GM21619 (cell line): Measurements from ENCODE around the gene ROCK2.
"Not testable (repeated sequence)": the region's sequence is repeated elsewhere in the genome, so short reads cannot be mapped to it uniquely, and the experiment has no call there.

Experiments used
- ATAC-seq: cut with Tn5 transposase; IDR thresholded peaks from one replicate; pipeline ENCODE4 v1.9.1; 2021; ENCODE audit not compliant: unreplicated experiment

ROCK2 gene

DNA sequence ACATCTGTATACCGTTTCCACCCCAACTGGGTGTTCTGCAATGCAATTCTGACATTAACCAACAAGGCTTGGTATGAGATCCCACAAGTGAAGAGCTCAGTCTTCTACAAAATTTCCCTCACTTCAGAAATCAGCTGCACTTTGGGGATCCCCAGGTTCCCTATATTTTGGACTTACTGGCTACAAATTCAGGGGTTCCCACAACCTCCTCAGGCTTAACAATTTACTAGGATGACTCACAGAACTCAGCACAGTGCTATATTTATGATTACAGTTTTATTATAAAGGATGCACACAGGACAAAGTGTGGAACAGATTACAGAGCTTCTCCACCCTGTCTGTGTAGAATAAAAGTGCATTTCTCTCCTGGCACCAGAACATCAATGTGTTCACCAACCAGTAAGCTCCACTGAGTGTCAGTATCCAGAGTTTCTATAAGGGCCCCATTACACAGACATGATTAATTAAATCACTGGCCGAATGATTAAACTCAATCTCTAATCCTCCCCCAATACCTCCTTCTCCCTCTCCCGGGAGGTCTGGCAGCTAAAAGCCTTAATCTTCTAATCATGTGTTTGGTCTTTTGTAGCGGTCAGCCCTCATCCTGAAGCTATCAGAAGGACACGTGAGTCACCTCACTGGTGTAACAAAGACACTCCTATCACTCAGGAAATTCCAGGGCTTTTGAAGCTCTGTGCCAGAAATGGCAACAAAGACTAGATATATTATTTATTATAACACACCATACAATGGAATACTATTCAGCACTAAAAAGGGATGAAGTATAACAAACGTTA is 104.6 kb downstream of the ROCK2 start:
- no peak for ATAC-seq

DNA sequence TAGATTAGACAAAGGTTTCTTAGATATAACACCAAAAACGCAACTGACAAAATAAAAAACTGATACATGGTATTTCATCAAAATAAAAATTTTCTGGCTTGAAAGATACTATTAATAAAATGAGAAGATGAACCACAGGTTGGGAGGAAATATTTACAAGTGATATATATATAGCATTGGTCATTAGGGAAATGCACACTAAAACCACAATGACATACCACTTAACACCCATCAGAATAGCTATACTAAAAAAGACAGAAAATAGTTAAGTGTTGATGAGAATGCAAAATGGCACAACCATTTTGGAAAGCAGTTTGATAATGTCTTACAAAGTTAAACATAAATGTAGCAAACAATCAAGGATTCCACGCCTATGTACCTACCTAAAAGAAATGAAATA is 105.3 kb downstream of the ROCK2 start:
- no peak for ATAC-seq

DNA sequence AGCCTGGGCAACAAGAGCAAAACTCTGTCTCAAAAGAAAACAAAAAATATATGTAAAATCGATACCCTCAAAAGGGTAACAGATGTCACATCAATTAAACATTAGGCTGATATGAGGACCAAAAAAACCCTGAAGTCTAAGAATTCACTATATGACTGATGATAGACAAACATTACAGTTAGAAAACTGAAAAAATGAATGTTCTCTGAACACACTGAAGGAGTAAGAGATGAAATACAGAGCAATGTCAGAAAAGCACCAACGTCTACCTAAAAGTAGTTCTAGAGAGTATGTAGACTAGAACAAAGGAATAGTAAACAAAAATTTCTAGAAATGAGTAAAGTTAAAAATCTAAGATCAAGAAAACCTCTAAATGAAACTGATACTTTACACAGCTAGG is 107.3 kb downstream of the ROCK2 start:
- ATAC-seq, result no peak

DNA sequence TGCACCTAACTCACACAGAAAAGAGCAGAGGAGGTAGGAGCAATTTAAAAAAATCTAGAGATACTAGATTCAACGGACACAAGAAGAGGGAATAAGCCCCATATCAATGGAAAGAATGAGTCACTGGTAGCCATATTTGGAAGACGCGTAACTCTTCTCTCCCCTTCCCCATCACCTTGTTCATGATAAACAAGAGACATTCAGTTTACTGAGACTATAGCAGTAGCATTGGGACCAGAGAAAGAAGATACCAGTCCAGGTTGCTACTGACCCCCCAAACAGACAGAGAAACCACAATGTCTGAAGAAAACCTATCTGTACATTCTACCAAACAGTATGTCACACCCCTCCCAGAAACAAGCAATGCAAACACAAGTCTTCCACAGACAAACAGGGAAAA is 108.1 kb downstream of the ROCK2 start:
- no peak for ATAC-seq

DNA sequence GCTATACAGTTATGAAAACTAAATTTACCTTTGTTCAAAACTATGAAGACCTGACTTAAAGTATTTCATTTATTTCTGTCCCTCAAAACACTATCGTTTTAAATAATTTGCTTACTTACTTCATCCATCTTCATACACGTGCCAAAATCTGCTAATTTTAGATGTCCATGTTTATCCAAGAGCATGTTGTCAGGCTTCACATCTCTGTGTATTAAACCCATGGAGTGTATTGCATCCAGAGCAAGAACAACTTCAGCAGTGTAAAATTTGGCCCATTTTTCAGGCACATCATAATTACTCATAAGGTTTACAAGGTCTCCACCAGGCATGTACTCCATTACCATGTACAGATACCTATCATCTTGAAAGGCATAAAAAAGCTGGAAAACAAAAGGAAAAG is 108.9 kb downstream of the ROCK2 start:
- ATAC-seq, result no peak

DNA sequence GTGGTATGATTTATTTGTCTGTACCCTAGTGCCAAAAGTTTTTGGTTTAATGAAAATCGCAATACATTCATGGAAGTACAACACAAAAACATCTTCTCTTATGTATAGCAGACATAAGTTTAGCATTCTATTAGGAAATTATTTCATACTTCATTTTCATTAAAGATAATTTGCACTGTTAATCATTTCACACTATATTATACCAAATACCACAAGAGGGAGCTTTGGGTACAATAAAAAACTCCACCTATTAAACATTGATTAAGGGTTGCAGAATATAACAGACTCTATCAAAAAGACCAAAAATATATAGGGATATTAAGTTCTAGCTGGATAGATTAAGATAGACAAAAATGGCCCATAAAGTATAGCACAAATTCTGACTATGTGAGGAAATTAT is 110.1 kb downstream of the ROCK2 start:
- no peak for ATAC-seq

DNA sequence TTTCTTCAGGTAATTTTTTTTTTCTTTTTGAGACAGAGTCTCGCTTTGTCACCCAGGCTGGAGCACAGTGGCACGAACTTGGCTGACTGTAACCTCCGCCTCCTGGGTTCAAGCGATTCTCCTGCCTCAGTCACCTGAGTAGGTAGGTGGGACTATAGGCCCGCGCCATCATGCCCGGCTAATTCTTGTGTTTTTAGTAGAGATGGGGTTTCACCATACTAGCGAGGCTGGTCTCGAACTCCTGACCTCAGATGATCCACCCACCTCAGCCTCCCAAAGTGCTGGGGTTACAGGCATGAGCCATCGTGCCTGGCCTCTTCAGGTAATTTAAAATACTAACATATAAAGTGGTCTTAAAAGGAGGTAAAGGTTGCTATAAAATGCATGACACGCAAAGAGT is 113.2 kb downstream of the ROCK2 start:
- ATAC-seq, result not testable (repeated sequence)

DNA sequence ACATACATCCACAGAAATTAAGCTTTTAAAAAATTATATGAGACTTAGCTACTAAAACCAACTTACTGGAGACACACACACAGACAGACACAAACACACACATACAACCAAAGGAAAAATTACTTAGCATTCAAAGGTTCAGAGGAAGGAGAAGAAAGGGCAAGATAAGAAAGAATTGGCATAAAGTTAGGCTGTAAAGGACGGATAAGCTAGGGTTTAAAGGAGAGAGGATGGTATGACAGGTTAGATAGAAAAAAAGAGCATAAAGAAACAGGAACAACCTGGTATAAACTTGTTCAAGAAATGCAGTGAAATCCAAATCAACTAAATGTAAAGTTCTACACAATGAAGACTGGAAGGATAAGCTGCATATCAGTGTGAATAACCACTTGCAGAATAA is 115.7 kb downstream of the ROCK2 start:
- no peak for ATAC-seq

DNA sequence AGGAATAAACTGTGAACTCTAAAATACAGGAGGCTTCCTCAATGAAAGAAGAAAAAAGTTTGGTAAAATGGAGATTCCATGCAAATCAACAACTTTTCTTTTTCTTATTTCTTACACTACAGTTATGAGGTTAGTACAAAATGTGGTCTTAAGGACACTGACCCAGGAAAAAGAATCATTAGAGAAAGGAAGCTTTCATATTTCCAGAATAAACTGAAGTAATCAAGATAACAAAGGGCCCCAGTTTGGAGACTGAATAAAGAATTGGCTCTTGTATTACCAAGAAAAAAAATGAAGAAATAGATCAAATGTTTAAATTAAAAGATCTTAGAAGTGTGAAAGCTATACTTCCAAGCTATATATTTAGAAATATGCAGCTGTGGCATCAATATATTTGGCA is 116.8 kb downstream of the ROCK2 start:
- ATAC-seq, result no peak

DNA sequence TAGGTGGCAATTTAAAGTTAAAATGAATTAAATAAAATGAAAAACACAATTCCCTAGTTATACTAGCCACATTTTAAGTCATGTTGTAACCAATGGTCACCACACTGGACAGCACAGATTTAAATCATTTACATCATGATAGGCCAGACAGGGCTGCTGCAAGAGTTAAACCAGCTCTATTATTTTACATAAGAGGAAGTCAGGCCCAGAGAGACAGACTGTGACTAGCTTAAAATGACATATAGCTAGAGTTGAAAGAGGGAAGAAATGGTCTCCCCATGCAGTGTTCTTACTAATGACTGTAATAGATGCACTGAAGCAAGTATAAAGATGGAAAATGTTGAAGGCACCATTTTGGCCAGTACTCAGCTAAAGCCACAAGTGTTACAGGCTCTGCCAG is 119.5 kb downstream of the ROCK2 start:
- no peak for ATAC-seq

DNA sequence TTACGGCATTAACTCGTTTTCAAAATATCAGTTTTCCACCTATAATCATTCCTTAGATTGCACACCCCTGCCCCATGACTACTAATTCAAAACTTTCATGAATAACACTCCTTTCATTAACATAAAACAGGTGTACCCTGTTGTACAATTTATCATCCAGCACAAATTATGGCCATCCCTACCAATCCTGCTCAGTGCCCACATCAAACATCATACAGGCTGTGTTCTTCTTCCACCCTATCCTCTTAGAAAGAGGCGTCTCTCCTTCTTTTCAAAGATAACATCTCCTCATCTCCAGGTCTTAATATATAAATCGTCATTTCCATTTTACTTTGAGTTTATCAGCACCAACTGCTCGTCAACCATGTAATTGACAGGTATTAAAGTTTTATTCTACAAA is 121.6 kb downstream of the ROCK2 start:
- no peak for ATAC-seq

DNA sequence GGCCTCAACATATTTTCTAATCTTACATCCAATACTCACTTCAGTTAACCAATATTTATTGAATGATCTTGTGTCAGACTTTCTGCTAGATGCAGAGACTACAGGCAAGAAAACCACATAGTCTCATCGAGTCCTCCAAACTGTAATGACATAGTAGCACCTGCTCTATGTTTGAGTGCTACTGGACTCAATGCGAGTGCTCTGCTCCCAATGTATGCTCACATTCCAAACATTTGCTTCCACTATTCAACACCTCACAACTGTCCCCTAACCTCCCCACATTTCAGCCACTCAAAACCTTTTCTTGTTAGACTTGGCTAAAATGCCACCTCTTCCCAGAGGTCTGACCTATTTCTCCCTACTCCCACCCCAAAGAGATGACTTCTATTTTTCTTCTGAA is 124.0 kb downstream of the ROCK2 start:
- no peak for ATAC-seq

DNA sequence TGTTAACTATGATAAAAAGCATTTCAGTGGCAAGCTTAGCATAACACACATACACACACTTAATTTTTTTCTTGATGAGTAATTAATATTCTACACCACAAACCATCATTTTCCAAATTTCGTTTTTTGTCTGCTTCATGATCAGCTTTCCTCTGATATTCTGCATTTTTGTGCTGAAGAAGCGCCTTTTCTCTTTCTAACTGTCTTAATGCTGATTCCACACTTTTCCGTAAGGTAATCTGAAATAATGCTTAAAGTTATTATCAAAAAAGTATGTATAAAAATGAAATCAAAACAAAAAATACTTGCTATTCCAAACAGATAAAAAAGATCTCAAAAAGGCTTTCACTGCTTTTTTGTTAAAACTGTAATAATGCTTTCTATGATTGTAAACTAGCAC is 129.0 kb downstream of the ROCK2 start:
- no peak for ATAC-seq

DNA sequence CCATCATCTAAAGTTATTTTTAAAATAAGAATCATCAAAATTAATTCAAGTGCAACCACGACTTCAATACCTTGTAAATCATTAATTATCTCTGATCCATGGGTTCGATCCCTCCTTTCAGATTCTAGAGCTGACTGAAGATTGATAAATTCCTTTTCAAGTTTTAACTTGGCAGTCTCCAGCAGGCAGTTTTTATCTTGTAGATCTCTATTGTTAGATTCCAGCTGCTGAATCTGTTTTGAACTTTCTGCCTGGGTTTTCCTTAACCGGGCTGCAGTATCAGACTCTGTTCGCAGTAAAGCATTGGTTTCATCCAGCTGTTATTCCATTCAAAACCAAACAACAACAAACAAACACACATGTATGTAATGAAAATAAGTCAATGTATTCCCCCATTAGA is 129.7 kb downstream of the ROCK2 start:
- no peak for ATAC-seq

DNA sequence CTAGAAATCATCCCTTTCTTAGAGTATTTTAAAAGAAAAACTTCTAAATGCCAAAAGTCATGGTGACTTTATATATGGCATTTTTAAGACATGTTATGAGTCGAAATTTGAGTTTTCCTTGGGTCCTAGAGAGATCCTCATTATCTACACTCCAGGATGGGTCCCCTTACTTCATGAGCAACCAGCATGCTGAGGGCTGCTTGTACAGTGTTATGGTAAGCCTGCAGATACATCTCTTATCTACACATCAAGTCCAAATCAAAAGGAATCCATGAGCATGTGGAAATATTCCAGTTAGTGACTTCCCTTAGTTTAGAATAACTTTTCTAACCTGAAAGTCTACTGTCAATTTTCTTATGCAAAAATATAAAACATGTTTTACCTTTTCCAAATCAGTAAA is 130.5 kb downstream of the ROCK2 start:
- no peak for ATAC-seq

DNA sequence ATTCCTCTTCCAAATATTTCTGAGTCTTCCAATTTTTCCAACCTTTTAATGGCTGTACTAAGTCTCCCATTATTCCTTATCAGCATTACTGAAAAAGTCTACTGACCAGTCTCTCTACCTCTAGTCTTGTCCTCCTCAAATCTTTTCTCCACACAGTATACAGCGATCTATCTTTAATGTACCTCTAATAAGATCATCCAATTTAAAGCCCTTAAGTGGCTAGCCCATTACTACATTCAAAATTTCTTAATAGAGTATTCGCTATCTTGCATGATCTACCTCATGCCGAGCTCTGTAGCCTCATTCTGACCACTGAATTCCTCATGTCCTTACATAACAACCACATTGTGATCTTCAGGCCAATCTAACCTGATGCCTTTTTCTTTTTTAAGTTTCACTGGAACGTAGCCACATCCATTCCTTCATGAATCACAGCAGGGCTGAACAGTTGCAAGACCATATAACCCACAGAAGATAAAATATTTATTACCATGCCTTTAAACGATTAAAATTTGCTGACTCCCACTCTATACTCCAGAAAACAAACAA is 131.3 kb downstream of the ROCK2 start:
- no peak for ATAC-seq

DNA sequence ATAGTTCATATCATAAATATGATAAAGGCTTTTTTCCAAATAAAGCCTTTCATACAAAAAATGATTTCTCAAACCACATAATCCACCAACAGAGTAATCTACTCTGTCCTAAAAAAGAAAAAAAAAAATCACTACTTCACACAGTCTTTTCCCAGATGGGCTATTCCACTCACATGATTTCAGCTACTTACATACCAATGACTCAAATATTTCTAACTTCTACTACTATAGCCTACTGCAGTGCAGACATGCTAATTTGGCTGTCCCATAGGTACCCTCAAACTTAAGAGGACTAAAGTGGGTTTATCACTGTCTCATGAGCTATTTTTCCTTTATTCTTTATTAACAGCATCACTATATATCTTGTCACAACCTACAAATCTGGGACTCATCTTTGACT is 131.8 kb downstream of the ROCK2 start:
- no peak for ATAC-seq

DNA sequence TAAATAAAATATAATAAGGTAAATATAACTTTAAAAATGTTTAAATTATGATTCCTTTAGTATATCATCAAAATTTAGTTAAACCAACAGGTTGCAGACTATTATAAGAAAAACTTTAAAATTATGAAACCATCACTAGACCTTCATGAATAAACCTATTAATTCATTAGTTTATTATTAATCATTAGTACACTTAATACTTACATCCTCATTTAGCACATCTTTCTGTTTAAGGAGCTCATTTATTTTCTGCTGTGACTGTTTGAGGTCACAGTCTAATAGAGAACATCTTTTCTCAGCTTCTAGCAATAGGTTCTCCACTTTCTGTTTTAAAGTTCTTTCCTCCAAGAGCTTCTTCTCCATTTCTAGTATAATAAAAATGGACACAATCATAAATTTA is 136.4 kb downstream of the ROCK2 start:
- no peak for ATAC-seq

DNA sequence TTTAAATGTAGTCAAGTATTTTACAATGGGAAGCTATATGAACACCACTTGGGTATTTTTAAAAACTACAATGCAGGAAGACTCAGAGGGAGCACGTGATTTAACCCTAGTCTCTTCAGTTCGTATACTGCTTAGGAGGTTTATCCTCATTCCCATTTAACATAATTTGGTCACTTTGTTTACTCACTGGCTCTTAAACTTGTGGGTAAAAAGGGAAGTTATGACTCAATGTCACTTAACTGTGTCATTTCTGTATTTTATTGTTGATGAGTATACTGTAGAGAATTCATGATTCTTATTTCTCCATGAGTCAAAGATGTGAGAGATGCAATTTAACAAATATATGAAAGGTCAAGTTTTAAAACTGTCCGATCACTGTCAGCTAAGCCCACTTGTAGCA is 141.0 kb downstream of the ROCK2 start:
- ATAC-seq, result no peak

DNA sequence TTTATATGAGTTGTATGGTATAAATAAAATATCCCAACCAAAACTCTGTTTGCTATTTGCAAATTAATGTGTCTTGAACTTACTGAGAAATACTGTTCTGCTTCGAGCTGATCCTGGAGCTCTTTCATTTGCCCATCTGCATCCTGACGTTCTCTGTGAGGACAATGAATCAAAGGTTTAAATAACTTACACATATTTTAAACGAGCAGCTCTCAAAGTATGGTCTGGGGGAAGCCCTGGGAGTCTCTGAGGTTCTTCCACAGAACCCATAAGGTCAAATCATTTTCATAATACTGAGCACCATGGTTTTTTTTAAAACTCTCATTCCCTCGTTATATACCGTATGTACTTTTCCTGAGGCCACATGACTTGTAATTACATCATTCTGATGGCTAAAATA is 142.5 kb downstream of the ROCK2 start:
- no peak for ATAC-seq

DNA sequence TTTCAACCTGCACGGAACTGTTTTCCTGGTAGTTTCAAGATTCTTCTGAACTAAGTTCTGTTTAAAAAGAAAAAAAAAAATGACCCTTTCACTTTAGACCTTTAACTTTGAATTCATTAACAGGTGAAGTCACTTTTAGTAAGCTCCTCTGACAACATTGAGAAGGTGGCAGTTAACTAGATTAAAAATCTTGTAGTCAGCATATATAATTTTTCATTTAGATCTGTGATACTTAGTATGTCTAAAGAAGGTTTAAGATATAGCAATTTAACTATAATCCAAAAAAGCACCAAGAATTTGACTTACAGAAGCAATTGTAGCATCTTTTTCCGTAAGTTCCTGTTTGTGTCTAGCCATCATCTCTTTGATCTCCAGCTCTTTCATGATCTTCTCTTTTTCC is 143.8 kb downstream of the ROCK2 start:
- ATAC-seq, result no peak

DNA sequence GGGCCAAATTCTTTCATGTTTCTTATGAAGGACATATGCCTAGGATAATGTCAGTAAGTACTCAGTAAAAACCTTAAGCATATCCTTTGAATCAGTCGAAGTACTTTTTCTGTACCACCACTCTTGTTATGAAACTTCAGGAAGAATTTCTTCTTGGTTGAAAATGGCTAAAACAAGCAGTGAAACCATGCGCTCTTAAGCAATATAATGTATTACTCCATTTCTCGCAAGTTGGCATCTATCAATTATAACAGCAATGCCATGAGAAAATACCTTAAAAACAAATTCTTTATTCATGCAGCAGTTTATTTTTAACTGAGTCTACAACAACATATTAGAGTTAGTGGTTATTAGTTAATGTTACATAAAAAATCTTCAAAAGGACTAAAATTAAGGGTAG is 148.2 kb downstream of the ROCK2 start:
- ATAC-seq, result no peak

DNA sequence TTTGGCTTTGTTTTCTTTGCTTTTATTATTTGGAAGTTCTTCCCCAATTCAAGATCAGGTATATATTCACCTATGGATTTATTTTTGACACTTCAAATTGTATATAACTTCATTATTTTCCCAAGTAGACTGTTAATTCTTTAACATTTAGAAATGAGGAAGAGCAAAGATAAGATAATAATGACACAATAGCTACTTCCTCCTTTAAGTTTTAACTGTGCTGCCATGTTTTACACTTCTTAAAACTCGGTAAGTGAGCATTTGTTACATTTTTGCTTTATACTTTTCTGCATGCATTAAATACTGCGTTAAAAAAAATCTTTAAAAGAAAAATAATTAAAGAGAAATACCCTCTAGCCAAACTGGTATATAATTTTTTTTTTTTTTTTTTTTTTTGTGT is 156.7 kb downstream of the ROCK2 start:
- ATAC-seq, result no peak
